HG03469 (cell line): ENCODE results near the gene NRXN3.

ENCODE experiments used
- ATAC-seq: cut with Tn5 transposase; IDR thresholded peaks from one replicate; pipeline ENCODE4 v1.9.1; 2021; ENCODE audit warnings: mild to moderate bottlenecking, moderate library complexity, moderate number of reproducible peaks; ENCODE audit not compliant: unreplicated experiment

NRXN3 gene

DNA sequence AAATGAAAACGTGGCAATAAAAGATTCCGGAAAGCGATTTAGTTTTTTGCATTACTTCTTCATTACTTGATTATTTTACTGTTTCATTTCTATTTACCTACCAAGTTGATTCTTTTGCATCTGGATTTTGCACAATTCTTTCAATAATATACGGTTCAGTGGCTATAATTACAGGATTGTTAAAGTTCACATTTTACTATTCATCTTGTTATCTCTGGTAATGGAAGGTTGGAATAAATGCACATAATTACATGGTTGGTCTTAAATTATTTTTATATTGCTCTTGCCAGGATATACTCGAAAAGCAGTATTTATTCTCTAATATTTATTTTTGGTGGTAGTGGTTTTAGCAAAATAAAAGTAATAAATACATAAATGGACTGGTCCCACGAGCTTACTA is 1203.3 kb downstream of the NRXN3 start:
- no peak for ATAC-seq

DNA sequence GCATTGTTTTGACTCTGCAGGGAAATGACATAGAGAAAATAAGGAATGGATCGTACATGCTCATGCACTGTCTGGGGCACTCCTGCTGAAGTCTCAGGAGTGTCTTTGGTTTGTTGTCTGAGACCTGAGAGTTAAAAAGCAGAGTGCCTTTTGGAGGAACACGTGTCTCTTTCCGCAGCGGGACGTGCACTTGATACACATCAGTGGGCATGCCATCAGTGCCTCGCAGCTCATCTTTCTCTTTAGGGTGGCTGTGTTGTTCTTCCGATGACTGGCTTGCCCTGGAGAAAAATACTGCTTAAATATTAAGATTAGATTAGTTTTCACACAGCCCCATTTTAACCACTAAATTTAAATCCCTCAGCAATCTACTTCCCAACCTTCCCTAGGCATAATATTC is 1205.2 kb downstream of the NRXN3 start:
- ATAC-seq, result no peak

DNA sequence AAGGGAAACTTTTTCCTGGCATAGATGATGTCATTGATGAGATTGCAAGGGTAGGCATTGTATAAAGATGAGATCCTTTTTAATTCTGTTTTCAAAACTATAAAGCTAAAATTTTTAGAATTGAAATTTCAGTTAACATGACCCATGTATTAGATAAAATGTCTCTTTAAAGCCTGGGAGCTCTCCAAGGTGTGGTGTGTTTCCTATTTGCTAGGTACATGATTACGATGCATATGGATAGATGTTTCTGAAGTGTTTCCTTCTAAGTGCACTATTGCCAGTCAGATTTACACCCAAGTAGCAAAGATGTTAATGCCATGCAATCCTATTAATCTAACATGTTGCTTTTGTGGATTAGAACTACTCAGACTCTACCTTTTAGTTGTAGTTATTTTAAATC is 1206.4 kb downstream of the NRXN3 start:
- no peak for ATAC-seq

DNA sequence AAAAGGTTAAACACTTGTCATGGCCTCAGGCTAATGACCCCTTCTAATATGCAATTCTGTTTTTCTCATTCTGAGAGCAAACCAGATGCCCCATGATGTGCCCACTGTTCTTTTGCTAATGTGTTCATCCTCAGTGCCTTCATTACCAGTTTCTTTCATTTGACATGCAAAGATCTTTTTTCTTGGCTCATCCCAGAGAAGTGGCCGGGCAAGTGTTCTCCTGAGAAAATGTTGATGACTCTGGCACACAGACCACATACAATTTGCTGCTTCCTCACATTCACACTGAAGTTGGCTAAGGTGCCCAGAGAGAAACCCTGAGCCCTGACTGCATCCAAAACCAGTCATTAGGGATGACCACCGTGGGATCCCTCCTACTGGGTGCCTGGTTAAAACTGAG is 1207.8 kb downstream of the NRXN3 start:
- ATAC-seq, result no peak

DNA sequence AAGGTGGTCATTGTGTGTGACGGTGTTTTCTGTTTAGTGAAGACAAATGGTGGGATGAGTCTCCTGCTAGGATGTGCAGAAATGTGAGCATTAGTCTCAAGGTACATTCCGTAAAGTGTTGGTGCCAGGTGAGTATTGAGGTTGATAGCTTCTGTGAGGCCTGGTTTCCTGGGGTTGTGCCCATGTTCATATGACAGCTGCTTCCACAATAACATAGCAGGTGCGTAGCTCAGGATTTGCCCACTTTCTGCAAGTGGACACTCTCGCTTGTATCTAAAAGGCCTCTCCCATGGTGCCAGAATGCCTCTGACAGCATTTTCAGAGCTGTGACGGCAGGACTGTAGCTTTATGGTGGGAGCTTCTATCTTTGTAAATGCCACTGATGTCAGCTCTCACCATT is 1209.1 kb downstream of the NRXN3 start:
- ATAC-seq, result no peak

DNA sequence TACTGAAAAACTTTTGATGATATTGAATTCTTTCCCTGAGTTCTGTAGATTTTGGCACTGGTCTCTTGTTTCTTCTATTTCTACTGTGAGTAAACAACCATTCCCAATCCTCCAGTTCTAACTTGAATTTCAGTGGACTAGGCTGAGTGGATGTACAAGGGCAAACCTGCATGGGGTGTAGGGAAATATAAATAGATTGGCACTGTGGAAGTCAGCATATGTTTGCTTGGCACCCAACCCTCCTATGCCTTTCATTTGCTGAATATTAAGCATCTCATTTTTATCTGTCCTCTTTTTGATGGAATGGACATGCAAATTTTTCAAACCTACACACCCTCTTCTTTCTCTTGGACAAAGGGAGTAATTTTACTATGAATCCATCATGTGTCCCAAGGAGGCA is 1212.9 kb downstream of the NRXN3 start:
- no peak for ATAC-seq

DNA sequence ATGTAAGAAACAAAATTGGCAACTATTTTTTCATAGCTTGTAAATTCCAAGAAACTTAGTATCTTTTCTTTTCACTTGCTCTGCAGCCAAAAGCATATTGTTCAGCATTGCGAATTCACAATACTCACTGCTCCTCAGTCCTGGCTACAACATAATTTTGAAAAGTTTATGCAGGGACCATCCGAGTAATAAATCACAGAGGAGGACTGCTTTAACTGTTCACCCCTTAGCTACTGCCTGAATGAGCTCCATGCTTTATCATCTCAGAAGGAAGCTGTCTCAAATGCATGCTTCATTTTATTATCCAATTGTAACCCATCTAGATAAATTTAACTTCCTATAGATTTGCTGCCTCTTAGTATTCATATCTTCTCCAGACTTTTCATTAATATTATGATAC is 1213.3 kb downstream of the NRXN3 start:
- no peak for ATAC-seq

DNA sequence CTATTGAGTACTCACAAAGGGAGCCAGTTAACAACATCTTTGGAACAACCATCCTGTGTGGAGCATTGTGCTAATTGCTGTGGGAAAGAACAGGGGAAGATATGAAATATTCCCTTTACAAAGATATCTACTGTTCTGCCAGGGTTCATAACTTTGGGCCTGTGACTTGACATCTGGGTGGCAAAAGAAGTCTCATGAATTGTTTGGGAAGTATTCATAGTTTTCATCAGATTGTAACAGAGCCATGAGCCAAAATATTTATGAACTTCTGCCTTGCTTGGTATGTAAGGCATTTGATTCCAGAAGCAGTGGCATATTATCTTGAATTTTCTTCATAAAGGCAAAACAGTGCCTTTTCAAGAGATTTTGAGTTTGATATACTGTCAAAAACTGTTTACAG is 1224.9 kb downstream of the NRXN3 start:
- no peak for ATAC-seq

DNA sequence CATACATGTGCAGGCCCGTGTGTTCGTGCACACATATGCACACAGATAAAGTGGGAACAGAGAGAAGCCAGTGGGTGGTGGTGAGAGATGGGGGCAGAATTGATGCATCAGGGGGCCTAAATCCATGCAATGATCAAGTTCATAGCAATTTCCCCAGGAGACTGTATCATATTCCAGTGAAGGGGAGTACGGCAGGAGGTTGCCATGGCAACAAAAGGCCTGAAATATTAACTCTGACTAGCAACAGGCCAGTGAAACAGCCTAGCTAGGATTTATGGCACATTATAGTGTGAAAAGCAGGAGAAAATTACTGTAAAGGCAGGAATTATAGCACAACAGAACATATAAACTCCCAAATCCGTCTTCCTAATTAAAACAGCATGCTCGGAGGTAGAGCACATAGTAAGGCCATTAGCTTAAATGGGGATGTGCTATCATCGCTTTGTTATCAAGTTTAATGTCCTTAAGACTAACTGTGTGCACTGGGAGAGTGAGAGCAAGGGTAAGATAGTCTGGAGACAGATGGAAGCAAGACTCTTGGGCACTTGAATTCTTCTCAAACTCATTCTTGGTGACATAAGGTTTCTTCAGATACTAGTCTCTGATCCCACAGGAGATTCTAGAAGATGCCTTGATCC is 1234.8 kb downstream of the NRXN3 start:
- no peak for ATAC-seq

DNA sequence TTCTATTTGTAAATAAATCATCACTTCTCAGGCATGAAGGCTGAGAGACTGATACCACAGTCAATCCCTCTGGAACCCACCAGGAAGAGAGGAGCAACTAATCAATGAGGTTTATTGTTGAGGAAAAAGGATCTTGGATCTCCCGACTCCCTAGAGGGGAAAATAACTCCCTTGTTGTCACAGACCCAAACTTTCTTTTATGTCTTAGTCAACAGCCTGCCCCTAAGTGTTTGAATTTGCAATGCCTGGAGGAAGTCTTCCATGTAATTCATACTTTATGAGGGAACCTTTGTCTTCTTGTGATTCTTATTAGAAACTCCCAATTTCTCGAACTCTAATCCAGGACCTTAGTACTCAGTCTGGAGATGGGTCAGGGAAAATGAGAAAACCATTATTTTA is 1235.3 kb downstream of the NRXN3 start:
- no peak for ATAC-seq

DNA sequence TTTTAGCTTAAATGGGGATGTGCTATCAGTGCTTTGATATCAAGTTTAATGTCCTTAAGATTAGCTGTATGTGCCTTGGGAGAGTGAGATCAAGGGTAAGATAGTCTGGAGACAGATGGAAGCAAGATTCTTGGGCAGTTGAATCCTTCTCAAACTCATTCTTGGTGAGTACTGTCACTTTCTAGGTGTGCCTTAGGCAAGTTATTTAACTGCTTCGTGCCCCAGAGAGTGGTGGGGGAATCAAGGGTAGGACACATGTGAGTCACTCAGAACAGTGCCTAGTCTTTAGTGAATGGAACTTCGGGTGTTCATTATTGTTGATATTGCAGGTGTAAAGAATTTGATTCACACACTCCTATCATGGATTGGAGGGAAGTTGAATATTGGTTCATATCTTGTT is 1237.4 kb downstream of the NRXN3 start:
- no peak for ATAC-seq

DNA sequence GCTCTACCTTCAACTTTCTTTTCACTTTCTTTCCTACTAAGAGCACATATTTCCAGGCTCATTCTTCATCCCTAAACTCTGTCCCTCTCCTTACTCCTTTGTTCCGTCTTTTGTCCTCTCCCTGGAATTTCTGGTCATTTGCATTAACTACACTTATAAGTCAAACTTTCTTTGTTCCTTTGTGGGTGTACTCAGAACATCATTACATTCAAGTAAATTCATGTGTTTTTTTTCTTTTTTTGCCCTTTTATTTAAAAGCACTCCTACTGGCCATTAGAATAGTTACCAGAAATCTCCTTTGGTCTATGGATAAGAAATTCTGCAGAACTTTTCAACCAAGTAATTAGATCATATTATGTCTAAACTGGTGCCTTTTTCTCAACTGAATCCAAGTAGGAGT is 1238.5 kb downstream of the NRXN3 start:
- no peak for ATAC-seq

DNA sequence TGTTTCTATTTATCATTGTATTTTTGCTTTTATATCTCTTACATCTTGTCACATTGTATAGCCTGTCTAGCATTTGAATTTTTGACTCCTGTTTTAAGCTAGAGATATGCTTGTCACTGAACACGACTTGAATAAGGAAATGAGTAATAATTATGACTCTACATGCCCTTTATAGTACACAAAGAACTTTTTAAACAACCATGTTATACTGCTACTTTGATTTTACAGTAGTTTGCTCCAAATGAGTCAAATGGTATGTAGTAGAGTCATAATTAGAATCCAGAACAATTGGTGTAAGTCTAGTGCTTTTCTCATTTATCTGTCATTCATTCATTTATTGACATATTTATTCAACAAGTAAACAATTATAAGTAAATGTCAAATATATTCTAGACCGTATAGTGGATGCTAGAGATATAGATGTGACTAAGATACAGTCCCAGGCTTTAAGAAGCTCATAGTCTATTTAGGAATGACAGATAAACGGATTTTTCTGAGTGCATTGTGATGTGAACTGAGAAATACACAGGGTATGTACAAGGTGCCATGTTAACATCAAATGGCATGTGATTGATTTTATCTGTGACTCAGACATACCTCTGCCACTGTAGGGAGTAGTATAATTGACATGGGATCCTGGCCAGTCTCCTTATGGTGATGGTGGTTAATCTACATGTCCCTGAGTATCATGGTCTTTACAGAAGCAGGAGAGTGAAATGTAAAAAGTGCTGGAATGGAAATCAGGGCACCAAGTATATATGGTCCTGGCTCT is 1241.4 kb downstream of the NRXN3 start:
- ATAC-seq, result no peak

DNA sequence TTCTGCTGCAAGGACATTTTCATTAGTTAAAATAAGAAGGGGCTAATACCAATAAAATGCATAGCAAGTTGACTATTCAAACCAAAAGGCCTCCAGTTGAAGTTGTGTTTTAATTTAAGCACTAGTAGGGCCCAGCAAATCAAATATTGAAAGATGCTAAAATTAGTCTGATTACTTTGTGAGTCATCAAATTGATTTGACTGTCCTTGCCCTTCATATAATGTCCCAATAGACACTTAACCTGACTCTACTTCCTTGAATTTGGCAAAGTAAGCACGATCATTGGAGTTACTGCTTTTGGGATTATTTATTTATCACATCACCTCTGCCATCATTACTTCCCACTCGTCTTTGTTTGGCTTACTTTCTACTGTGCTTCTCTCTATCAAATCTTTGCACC is 1242.6 kb downstream of the NRXN3 start:
- ATAC-seq, result no peak

DNA sequence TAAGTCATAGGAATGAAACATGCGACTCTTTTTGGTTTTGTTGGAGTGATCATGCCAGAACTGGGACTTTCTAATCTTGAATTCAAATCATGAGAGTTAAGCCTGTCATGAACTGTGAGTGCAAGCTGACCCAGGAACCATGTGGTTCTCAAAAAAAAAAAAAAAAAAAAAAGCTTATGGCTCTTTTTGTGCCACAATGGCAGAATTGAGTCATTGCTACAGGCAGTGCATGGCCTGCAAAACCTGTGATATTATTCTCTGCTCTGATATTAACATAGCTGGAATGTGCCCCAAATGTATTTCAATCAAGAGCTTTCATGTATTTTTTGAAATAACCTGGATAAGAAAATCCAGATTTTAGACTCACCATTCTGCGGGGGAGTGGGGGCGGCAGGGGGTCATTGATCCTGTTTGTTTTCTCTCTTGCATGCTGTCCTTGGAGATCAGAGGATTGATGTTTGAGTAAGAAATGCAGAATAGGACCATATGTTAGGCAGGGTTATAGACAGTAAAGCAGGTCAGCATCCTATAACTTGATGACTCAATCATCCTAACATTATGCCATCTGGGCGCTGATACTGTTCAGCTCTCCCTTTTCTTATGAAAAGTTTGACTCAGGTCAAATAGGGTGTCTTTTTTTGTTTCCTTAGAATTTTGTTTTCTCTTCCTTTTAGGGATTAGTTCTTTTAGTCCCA is 1243.7 kb downstream of the NRXN3 start:
- ATAC-seq, result no peak

DNA sequence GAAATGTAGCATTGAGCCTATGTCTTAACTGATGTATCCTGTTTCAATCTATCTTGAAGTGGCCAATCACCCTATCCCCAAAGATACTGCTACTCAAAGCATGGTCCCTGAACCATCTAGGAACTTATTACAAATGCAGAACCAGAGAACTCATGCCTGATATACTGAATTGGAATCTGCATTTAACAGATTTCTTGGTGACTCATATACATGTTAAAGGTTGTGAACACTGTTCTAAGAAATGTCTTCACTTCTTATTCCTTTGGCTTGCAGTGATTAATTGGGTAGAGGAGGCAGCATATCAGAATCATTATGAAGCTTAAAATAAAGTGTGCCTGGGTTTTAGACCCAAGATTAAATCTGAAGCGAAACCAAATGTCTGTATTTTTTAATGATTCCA is 1245.6 kb downstream of the NRXN3 start:
- no peak for ATAC-seq

DNA sequence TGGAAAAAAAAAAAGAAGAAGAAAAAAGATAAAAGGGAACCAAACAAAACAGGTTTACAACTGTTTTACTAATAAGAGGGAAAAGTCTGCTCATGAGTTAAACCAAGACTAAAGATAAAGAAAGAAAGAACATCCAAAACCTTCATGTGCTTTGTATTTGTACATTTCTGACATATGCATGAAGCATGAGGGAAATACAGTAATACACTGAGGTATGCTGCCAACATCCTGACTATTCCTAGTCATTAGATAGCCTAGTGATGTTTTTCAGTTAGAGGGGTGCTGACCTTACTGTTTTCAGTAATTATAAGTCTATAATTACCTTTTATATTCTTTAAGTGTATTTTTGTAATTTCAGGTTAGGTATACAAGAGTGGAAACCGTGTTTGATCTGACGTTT is 1247.8 kb downstream of the NRXN3 start:
- no peak for ATAC-seq

DNA sequence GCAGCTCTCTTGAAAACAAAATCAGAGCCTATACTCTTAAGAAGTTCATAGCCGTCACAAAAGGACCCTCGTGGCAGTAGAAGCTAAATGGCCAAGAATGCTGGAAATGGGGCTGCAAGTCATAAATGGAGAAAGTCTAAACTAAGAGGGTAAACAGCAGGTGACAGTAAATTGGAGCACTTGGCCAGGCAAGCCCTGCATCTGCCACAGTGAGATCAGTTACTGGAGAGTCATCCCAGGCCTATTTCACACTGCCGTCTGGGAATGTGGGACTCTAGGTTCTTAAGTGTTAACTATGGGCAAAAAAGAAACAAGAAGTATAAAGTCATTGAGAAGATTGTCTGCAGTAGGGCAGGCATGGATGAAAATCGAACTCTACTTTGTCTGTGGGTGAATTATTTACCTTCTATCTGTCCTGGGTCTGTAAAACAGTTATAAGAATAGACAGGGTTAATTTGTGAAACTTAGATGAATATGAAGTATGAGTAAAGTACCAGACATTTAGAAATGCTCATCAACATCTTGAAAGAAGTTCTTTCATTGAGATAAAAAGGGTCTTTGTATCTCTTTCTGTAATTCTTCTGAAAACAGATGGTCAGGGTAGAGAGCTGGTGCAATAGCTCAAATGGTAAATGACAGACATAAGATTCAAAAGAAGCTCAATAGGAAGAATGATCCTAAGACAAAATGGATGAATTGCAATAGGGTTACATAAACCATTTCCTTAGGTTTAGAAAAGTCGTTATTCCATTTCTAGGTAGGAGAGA is 1248.7 kb downstream of the NRXN3 start:
- no peak for ATAC-seq

DNA sequence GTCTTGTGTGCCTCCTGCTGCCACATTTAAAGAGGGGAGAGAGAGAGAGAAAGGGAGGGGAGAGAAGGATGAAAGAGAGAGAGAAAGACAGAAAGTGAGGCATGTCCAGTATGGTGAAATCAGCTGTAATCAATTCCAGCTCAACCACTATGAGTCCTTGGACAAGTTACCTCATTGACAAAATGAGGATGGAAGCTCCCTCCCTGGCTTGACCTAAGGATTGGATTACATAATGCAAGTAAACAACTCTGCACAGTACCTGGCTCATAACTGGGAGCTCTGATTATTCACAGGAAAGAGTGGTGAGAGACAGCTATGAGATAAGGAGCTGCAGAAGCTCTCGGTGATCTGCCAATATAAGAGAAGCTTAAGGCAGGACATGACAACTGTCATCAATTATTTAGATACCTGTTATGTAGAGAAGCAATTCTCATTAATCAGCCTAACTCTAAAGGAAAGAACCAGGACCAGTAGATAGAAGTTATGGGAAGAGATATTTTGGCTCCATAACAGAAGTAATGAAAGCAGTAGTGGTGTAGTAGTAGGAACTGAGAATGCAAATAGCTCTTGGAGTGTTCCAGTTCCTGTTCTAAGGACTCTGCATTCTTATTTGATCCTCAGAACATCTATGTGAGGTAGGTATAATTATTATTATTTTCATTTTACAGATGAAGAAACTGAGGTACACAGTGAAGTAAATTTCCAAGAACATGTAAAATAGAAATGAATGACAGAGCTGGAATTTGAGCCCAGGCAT is 1249.6 kb downstream of the NRXN3 start:
- no peak for ATAC-seq

DNA sequence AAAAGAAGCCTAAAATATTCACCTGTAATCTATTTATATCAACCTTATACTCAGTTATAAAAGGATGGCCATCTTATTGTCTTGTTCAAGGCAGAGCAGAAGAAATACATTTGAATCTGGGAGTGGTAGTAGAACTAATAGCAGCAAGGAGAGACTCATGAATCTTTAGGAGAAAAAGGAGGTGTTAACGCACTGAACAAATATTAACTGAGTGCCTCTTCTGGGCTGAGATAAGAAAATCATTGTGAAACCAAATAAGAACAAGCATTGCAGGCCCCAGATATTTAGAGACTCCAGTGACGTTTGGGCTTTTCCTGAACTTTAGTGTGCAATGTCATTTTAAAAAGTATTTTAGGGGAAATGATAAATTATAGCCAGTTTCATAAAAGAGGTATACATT is 1250.6 kb downstream of the NRXN3 start:
- no peak for ATAC-seq

DNA sequence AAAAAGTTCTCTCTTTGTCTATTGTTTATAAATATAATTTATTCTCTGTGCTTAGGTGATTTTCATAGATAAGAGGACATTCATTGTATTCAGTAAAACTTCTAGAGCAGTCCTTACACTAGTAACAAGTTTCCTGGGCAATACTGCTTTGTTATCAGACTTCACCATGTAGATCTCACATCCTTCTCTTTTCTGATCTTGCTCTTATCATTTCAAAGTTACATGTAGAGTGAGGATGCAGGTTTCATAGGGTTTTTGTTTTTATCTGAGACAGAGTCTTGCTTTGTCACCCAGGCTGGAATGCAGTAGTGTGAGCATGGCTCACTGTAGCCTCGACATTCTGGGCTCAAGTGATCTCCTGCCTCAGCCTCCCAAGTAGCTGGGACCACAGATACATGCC is 1251.6 kb downstream of the NRXN3 start:
- ATAC-seq, result no peak
